Measurements from ENCODE around the gene TIAM1. TPM values are rescaled to one million over a fixed set of nuclear protein-coding genes. Genes with fewer than 3 reads are reported as not detected.

Gene TIAM1
- total RNA-seq, 1 experiment from 2014 or later: 3.7 TPM

DNA sequence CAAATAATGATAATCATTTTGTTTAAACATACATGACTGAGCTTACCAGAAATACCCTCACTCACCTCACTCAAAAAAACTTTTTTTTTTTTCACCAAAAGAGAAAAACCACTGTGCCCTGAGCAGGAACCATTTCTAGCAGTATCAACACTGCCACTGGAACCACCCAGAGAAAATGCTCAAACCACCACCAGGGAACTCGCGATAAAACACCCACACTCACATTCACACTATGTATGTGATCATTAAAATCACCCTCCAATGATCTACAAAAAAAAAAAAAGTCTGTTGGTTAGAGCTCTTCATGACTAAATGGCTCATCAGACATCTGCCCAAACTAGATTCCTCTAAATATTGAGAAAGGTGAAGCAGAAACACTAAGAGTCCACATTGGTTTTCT is 11.5 kb downstream of the TIAM1 start:
- H3K9me3 ChIP-seq (ENCODE audit: control insufficient read depth, insufficient read depth, low read depth, low read length): no peaks in the 10 kb centered on the region
- DNase-seq (ENCODE audit: low read depth, low spot score): no peak
- POLR2A ChIA-PET: no interaction called here
- H3K36me3 ChIP-seq (ENCODE audit: control insufficient read depth, insufficient read depth, low read length): no peaks in the 10 kb centered on the region
- H3K27ac ChIP-seq (ENCODE audit: low read length): no peak overlapping the region
- TF ChIP-seq, protein P1, sequence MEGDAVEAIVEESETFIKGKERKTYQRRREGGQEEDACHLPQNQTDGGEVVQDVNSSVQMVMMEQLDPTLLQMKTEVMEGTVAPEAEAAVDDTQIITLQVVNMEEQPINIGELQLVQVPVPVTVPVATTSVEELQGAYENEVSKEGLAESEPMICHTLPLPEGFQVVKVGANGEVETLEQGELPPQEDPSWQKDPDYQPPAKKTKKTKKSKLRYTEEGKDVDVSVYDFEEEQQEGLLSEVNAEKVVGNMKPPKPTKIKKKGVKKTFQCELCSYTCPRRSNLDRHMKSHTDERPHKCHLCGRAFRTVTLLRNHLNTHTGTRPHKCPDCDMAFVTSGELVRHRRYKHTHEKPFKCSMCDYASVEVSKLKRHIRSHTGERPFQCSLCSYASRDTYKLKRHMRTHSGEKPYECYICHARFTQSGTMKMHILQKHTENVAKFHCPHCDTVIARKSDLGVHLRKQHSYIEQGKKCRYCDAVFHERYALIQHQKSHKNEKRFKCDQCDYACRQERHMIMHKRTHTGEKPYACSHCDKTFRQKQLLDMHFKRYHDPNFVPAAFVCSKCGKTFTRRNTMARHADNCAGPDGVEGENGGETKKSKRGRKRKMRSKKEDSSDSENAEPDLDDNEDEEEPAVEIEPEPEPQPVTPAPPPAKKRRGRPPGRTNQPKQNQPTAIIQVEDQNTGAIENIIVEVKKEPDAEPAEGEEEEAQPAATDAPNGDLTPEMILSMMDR (IDR thresholded peaks at IDR 0.05): no peak
- TF ChIP-seq SIN3A (IDR thresholded peaks at IDR 0.05; ENCODE audit: borderline replicate concordance, insufficient read depth, low read depth, low read length) (no peak), TCF7L2 (IDR thresholded peaks at IDR 0.05; ENCODE audit: low read depth, low read length) (no peak), POLR2AphosphoS5 (IDR thresholded peaks at IDR 0.05; ENCODE audit: low read depth, low read length) (no peak)
- TF ChIP-seq, protein P2, sequence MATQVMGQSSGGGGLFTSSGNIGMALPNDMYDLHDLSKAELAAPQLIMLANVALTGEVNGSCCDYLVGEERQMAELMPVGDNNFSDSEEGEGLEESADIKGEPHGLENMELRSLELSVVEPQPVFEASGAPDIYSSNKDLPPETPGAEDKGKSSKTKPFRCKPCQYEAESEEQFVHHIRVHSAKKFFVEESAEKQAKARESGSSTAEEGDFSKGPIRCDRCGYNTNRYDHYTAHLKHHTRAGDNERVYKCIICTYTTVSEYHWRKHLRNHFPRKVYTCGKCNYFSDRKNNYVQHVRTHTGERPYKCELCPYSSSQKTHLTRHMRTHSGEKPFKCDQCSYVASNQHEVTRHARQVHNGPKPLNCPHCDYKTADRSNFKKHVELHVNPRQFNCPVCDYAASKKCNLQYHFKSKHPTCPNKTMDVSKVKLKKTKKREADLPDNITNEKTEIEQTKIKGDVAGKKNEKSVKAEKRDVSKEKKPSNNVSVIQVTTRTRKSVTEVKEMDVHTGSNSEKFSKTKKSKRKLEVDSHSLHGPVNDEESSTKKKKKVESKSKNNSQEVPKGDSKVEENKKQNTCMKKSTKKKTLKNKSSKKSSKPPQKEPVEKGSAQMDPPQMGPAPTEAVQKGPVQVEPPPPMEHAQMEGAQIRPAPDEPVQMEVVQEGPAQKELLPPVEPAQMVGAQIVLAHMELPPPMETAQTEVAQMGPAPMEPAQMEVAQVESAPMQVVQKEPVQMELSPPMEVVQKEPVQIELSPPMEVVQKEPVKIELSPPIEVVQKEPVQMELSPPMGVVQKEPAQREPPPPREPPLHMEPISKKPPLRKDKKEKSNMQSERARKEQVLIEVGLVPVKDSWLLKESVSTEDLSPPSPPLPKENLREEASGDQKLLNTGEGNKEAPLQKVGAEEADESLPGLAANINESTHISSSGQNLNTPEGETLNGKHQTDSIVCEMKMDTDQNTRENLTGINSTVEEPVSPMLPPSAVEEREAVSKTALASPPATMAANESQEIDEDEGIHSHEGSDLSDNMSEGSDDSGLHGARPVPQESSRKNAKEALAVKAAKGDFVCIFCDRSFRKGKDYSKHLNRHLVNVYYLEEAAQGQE (IDR thresholded peaks at IDR 0.05; ENCODE audit: insufficient read depth in 1 of 2, low read depth in 2 of 2, low read length in 1 of 2): no peak
- intact Hi-C loops (cut with micrococcal nuclease; ENCODE audit: unreplicated experiment): loop anchor here (10.0 kb wide), 1 partner anchor 128 kb away; no protein-coding TSS in a partner anchor
- H3K4me3 ChIP-seq (ENCODE audit: low read depth in 2 of 2, low read length in 2 of 2): no peak overlapping the region
- no peaks in the 10 kb centered on the region for H3K27me3 ChIP-seq (ENCODE audit: control insufficient read depth, insufficient read depth, low read length)
- in situ Hi-C loops (cut with HindIII; ENCODE audit: low pct_unique_long_range_greater_than_20kb, low sequenced_read_pairs): no loop called here
- CTCF ChIA-PET: no interaction called here
- no peaks in the 10 kb centered on the region for H3K4me1 ChIP-seq (ENCODE audit: control insufficient read depth, insufficient read depth, low read length)
- no TSS peak for BruUV-seq (replicated peaks)
- ATAC-seq: no peak

DNA sequence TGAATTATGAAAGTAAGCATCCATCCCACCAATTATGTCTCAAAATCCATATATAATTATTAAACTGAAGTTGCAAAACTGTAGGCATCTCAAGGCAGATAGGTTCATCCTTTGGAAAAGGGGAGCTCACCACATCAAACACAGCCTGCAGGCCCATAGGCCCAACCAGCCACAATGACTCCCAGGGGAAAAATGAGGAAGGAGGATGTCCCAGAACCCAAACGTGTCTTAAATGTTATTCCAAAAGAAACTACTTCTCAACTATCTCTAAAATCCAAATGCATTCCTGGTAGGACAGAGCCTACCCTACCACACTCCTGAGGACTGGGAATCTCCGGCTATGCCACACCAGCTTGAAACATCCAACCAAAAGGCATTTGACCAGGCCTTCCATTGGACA is 12.8 kb downstream of the TIAM1 start:
- TF ChIP-seq POLR2AphosphoS5 (IDR thresholded peaks at IDR 0.05; ENCODE audit: low read depth, low read length): no peak
- TF ChIP-seq, protein P1 (IDR thresholded peaks at IDR 0.05): no peak
- in situ Hi-C loops (cut with HindIII; ENCODE audit: low pct_unique_long_range_greater_than_20kb, low sequenced_read_pairs) (no loop called here), intact Hi-C loops (cut with micrococcal nuclease; ENCODE audit: unreplicated experiment) (loop anchor here (10.0 kb wide), 1 partner anchor 126 kb away; no protein-coding TSS in a partner anchor)
- H3K27me3 ChIP-seq (ENCODE audit: control insufficient read depth, insufficient read depth, low read length): no peaks in the 10 kb centered on the region
- ATAC-seq (no peak), DNase-seq (ENCODE audit: low read depth, low spot score) (no peak)
- no peaks in the 10 kb centered on the region for H3K4me1 ChIP-seq (ENCODE audit: control insufficient read depth, insufficient read depth, low read length)
- H3K4me3 ChIP-seq (ENCODE audit: low read depth in 2 of 2, low read length in 2 of 2): no peak overlapping the region
- BruUV-seq (replicated peaks): no TSS peak
- ChIA-PET POLR2A (no interaction called here), CTCF (interaction anchor here (0.6 kb wide), 1 partner anchor 21 kb away, joined by 3 read pairs; no protein-coding TSS in a partner anchor)
- no peaks in the 10 kb centered on the region for H3K36me3 ChIP-seq (ENCODE audit: control insufficient read depth, insufficient read depth, low read length)
- no peak overlapping the region for H3K27ac ChIP-seq (ENCODE audit: low read length)
- no peaks in the 10 kb centered on the region for H3K9me3 ChIP-seq (ENCODE audit: control insufficient read depth, insufficient read depth, low read depth, low read length)
